A549 treated with Mapracorat at 1 μM for 4 hours (cell line): Measurements from ENCODE around the gene NDUFB6. TPM values are rescaled to one million over a fixed set of nuclear protein-coding genes. Genes with fewer than 3 reads are reported as not detected.

Experiments used
- total RNA-seq: library from RNA; stranded (reverse); fragments of 200-300 nt; extraction: Qiagen RNA extraction; gene quantifications from 5 replicates; pipeline ENCODE4 v1.2.3, GENCODE V29; 2022

The NDUFB6 gene
- 106 to 115 TPM (median 112 TPM) in 5 replicates for total RNA-seq

GRCh38 chr9:32572900-32573523, at the start of gene NDUFB6:
Gene NDUFB6 (minus strand): TSS chr9:32573159. CDS start chr9:32573060, 99 bp downstream.

GRCh38 chr9:32552172-32552872, 20.6 kb downstream of the NDUFB6 start, which contains the start of the genes SMIM27 and TOPORS:
Gene SMIM27 (plus strand): TSS chr9:32552327. CDS start chr9:32552435, 108 bp downstream.
Gene TOPORS (minus strand): TSS chr9:32552586. CDS start chr9:32552436, 150 bp downstream.

DNA sequence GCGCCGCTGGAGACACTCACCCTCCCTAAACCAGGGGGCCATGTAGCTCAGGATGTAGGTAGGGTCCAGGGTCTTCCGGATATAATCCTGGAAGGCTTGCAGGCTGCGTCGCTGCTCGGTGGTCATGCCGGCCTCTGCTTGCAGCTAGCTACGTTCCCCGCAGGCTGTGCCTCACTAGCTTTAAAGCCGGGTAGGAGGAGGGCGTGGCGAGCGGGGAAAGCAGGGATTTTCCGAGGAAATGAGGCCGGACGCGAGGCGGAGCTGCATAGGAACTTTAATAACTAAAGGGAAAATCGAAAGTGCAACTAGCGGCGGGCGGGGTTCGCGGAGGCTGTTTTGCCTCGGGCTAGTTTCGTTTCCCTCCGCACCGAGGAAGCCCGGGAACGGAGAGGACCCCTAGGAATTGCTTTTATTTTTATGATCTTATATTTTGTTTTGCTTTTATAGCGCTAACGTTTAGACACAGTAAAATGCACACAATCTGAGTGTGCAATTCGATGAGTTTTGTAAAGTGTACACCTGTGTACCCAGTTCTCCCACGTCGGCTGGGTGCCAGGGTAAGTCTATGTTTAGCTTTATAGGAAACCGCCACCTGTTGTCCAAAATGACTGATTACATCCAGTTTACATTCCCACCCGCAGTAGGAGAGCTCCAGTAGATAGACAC, 46.8 kb downstream of the NDUFB6 start, which contains the start of gene RIGI:
RIGI (minus strand) TSS at position 156 of the 666 bp plus-strand sequence; CDS start at position 126, 30 bp downstream.

Other genes starting within 250 kb of the NDUFB6 start
- gene ACO1, start 188.5 kb downstream of the NDUFB6 start, total RNA-seq: 26.0 to 28.3 TPM (median 26.9 TPM) in 5 replicates
- 2.6 to 3.4 TPM (median 2.8 TPM) in 5 replicates for gene RIGI, start 47.0 kb downstream of the NDUFB6 start, total RNA-seq
- 13.8 to 17.2 TPM (median 14.1 TPM) in 5 replicates for gene SMIM27, start 20.8 kb downstream of the NDUFB6 start, total RNA-seq
- gene TOPORS, start 20.6 kb downstream of the NDUFB6 start, total RNA-seq: 10.7 to 14.0 TPM (median 12.4 TPM) in 5 replicates
- gene TAF1L, start 62.5 kb upstream of the NDUFB6 start, total RNA-seq: not detected in 5 replicates
- gene TMEM215, start 210.4 kb upstream of the NDUFB6 start, total RNA-seq: 0.04 TPM in 1 of 5 replicates, not detected in the others